ENCODE measurements around the gene SCG2.

SCG2 gene

DNA sequence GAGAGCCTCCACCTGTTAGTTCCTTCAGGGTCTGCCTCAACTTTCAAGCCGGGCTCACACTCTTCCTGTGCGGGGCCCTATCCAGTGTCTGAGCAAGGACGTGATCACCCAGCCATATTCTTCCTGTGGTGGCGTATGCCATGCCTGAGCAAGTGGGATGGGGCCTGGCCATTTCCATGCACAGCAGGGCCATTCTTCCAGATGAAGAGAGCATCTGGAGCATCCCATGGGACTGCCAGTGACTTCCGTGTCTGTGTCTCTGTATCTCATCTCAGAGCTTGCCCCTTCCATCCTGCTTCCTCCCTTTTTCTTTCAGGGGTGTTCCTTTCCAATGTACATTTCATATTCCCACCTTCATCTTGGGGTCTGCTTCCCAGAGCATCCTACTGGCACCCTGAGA lies 20.2 kb downstream of the SCG2 start:
- DNase-seq (ENCODE audit: low read depth, low spot score): no peak

DNA sequence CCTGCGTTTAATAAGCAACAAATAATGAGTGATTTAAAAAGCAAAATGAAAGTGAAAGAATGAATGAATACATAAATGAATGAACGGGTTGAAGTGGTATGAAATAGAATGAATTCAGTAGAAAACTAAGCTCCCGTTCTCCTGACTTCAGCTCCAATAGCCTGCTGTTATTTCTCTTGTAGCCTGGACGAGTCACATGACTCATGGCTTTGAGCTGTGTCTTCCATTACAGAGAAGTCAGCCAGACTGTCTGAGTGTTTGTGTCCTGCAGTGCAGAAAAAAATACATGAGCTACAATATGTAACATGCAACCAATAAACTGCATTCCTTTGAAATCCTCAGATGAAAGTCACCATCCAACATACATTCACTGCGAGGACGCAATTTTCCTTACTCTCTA lies 21.2 kb downstream of the SCG2 start:
- DNase-seq (ENCODE audit: low read depth, low spot score): peak; percentile 68

DNA sequence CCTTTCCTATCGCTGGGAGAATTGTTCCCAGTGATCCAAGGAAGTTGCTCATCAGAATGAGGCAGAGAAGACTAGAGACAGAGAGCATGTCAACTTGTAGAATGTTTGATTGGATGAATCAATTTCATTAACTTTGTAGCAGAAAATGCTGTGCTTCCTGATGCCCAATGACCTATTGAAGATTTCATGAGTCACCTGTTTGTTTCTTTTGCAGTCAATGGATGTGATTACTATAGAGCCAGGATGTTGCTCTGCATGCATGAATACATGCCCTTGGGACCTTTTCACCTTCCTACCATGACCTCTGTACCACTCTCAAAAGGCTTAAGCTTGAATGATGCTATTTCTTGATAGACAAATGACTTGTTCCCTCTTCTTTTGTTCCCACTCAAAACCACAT lies 23.3 kb downstream of the SCG2 start:
- DNase-seq (ENCODE audit: low read depth, low spot score): no peak

DNA sequence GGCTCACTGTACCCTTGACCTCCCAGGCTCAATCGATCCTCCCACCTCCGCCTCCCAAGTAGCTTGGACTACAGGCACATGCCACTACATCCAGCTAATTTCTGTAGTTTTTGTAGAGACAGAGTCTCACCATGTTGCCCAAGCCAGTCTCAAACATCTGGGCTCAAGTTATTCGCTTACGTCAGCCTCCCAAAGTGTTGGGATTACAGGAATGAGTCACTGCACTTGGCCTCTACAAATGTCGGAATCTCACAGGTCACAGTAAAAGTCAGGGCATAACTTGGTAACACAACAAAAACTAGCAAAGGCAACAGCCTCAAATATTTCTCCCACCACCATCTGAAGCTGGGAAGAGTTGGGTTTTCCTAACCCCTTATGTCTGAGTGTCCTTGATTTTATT lies 25.3 kb downstream of the SCG2 start:
- peak; percentile 95 for DNase-seq (ENCODE audit: low read depth, low spot score)

DNA sequence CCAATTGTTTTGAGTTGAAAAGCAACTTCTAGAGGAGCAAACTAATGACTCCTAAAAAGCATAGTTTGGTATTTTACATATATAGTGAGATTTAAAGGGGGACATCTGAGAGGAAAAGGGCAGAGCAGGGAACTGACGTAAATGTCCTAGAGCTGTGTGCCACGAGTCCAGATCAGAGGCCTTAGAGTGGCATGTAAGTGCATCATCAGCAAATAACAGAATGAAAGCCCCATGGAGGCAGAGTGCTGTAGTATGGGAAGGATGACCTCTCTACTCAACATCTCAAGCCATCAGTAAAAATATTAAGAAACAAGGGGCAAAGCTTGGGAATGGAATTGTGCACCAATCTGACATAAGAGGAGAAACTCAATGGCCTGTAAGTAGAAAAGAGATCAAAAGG lies 31.4 kb downstream of the SCG2 start:
- DNase-seq (ENCODE audit: low read depth, low spot score): no peak

DNA sequence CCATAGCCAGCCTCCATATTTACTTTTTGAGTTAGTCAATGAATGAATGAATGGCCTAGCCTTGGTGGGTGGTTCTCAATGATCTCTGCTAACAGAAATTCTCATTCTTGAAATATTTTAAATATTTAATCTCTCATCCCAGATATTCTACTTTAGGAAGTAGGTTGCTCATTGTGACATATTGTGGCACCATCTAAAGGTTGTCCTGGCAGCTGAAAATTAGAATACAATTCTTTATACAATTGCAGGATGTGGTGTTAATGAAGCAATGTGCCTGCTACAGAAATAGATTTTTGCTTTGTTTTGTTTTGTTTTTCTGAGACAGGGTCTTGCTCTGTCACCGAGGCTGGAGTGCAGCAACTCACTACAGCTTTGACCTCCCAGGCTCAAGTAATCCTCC lies 35.8 kb downstream of the SCG2 start:
- no peak for DNase-seq (ENCODE audit: low read depth, low spot score)

DNA sequence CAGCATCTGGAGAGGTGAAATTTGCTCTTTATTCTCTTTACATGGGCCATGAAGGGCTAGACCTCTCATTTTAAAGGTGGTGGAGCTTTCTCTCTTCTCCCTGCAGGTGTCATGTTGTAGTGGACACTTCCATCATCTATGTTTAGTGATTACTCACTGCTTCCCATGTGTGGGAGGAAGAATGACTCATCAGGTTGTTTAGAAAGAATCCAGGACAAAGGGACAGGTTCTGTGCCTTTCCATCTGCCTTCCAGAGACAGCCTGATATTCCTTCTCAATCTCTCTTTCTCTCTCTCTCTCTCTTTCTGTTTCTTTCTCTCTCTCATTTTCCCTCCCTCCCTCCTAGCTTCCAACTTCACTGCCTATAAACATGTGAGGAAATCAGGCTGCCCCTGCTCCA lies 38.7 kb downstream of the SCG2 start:
- no peak for DNase-seq (ENCODE audit: low read depth, low spot score)

DNA sequence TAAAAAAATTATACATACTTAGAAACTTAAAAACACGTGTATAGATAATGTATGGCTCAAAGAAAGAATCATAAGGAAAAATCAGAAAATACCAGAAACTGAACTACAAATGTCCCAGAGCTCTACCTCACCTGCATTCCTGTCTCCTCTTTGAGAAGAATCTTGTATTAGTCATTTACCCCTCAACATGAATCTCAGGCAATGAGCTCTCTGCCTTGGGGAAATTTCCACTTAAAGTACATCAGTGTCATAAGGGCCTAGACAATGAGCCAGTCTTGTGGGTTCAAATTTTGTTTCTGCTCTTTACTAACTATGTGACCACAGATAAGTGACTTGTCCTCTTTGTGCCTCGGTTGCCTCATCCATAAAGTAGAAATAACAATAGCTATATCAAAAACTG lies 40.1 kb downstream of the SCG2 start:
- no peak for DNase-seq (ENCODE audit: low read depth, low spot score)

DNA sequence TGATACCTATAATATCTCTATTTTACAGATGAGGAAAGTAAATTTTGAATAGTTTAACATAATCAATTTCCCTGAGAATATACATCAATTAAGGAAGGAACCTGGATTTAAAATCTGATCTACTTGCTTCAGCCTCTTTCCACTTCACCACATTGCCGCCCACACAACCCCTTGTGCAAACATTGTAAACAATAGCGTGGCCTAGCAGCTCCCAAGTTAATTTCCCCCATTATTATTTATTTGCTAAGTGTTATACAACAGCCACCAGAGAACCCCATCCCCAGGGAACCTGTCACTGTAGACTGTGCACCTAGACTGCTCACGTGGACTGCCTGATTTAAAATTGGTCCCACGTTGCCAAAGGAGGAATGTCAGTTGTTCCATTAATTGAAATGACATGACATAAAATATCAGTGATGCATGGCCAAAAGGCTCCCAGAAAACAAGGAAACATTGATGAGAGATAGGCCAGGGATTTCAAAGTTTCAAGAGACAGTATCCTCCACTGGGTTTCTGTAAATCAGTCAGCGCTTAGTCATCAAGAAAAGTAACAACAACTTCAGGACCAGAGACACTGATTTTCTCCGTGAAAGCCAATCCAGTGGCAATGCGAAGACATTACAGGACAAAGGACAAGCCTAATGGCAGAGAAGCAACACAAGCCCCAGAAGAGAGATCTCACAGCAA lies 41.3 kb downstream of the SCG2 start:
- no peak for DNase-seq (ENCODE audit: low read depth, low spot score)

DNA sequence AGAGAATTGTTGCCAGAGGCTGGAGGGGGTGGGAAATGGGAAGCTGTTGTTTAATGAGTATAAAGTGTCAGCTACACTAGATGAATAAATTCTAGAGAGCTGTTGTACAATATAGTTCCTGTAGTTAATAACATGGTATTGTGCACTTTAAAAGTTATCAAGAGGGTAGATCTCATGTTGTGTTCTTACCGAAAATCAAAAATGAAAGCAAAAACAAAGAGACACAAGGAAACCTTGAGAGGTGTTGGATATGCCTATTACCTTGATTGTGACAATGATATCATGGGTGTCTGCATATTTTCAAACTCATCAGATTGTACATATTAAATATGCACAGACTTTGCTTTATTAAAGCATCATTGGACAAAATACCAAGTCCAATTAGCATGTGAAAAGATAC lies 43.2 kb downstream of the SCG2 start:
- no peak for DNase-seq (ENCODE audit: low read depth, low spot score)

DNA sequence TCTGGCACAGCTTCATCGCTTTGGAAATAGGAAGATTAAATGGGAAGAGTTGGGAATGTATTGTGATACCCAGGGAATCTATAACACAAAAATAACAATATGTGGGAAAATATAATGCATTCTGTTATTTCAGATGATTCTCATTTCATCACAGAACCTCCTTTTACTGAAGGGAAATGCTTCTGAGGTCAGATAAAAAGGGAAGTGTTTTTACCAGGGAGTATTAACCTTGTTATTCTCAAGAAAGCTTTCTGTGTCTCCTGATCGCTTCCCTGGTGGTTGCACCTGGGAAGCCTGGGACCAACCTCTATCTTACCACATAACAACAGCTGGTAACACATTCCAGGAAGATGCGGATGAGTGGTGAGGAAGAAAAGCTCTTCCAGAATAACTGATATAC lies 47.2 kb downstream of the SCG2 start:
- DNase-seq (ENCODE audit: low read depth, low spot score): no peak

DNA sequence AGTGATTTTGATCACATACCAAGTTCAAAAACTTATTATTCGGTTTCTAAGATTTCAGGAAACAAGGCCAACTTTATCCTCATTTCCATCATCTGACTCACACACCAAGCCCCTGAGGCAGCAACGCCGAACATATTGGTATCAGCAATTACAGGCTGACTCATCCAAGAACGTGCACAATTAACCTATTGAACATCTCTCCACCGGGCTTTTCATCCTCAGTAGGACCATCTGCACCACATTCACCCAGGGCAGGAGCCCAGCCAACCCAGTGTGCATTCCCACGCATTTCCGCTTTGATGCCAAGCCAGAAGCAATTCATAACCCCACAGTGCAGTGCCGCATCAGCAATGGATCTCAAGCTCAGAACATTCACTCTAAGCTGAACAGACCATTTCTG lies 52.9 kb downstream of the SCG2 start:
- DNase-seq (ENCODE audit: low read depth, low spot score): peak; percentile 46

DNA sequence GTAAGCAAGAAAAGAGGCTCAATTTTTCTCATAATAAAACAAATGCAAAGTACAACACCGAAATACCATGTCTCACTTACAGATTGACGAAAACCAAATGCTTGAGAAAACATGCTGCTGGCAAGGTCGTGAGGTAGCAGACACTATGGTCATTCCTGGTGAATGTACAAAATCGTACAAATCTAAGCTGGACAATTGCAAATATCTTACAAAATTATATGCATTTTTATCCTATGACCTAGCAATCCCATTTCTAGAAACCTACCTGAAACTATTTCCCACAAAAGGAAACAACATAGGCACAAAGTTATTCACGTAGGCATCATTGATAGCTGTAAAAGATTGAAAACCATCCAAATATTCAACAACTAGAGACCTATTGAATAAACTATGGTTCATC lies 54.0 kb downstream of the SCG2 start:
- no peak for DNase-seq (ENCODE audit: low read depth, low spot score)
